Measurements from ENCODE around the gene MAP4K5.

GRCh38 chr14:50475460-50475859 is 56.9 kb downstream of the MAP4K5 start:
- no peak for TF ChIP-seq CTCF (IDR thresholded peaks at IDR 0.05)
- no peak for TF ChIP-seq POLR2A (IDR thresholded peaks at IDR 0.05)

Data from adrenal gland (tissue), 5 donors.